Posterior cingulate gyrus (tissue), 11 donors: ENCODE results near the gene SNX9.
"Not testable (repeated sequence)": the region's sequence is repeated elsewhere in the genome, so short reads cannot be mapped to it uniquely, and the experiment has no call there.

Experiments
- DNase-seq, 10 donors: peaks; one replicate each; pipeline versions ENCODE4 v3.0.0 to v3.0.0-alpha.2; 2020 to 2021; ENCODE audit warnings: mixed read lengths in 3 of 10
- intact Hi-C: fragments of 100-400 bp; cut with DNase I; formaldehyde crosslinking; loops from one replicate; pipeline ENCODE4 v1.15.1; 2023

The SNX9 gene

DNA sequence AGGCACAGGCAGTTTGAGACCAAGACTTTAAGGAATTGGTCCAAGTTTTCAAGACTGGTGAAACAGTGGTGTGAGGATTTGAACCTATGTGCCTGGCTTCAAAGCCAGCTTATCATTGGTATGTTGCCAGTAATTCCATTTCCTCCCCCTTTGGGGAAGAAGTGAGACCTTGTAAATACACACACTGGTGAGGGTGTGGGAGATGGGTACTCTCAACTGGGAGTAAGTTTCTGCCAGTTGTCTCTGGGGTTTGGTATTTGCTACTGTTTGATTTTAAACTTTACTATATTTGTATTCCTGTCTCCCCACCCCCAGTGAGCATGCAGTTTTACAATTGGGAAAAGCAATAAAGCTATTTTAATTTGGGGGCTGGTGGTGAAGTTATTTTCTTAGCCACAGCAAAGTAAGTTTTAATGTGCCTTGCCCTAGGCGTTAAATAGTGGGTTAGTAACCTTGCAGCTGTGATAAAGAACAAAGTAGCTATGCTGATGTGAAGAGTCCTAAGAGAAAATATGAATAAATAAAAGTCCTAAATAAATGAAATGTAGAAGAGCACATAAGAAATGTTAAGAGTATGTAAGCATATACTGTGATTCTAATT is 31.0 kb downstream of the SNX9 start:
- intact Hi-C loops = no loop called here

DNA sequence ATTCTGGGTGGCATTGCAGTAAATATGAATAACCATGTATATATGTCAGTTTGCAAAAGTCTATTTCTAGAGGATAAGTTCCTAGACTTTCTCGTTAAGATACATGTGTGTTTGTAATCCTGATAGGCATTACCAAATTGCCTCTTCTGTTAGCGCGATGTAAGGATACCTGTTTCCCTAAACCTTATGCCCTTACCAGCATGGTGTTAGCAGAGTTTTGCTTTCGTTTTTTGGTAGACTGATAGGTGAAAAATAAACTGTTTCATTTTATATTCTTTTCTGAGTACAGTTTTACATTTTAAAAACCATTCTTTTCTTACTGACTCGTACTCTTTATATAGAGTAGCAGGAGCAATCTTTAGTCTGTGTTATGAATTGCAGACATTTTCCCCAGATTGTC is 32.3 kb downstream of the SNX9 start:
- intact Hi-C loops = no loop called here
- no peak for DNase-seq

More for the DNA sequence above, 31.0 kb downstream of the SNX9 start:
- DNase-seq = no peak

GRCh38 chr6:157855804-157856203 is 32.8 kb downstream of the SNX9 start:
- intact Hi-C loops = not testable (repeated sequence)

DNA sequence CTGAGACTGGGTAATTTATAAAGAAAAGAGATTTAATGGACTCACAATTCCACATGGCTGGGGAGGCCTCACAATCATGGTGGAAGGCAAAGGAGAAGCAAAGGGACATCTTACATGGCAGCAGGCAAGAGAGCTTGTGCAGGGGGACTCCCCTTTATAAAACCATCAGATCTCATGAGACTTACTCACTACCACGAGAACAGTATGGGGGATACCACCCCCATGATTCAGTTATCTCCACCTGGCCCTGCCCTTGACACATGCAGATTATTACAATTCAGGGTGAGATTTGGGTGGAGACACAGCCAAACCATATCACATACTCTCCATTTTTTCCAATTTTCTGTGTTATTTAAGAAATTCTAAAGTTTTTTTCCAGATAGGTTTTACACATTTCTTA is 35.6 kb downstream of the SNX9 start:
- intact Hi-C loops, DNase-seq: not testable (repeated sequence)

More at GRCh38 chr6:157855804-157856203, 32.8 kb downstream of the SNX9 start:
- DNase-seq = not testable (repeated sequence)

DNA sequence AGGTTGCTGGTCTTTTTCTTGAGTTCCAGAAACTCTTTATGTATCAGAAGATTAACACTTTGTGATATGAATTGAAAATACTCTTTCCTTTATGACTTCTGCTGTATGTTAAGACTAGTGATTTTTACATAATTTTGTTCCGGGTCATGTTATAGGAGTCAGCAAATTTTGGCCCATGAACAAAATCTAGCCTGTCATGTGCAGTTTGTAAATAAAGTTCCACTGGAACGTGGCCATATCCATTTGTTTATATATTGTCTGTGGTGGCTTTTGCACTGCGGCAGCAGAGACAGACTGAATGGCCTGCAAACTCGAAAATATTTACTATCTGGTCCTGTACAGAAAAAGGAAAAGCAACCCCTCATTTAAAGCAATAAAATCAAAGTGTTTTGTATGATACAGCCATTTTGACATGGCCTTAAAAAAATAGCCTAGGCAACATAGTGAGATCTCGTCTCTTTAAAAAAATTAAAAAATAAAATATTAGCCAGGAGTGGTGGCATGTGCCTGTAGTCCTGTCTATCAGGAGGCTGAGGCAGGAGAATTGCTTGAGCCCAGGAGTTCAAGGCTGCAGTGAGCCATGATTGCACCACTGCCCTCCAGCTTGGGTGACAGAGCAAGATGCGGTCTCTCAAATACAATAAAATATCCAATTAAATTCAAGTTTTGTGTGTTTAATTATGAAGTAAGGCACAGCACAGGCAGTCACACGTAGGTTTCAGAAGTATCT is 36.9 kb downstream of the SNX9 start:
- intact Hi-C loops = no loop called here
- DNase-seq = no peak

DNA sequence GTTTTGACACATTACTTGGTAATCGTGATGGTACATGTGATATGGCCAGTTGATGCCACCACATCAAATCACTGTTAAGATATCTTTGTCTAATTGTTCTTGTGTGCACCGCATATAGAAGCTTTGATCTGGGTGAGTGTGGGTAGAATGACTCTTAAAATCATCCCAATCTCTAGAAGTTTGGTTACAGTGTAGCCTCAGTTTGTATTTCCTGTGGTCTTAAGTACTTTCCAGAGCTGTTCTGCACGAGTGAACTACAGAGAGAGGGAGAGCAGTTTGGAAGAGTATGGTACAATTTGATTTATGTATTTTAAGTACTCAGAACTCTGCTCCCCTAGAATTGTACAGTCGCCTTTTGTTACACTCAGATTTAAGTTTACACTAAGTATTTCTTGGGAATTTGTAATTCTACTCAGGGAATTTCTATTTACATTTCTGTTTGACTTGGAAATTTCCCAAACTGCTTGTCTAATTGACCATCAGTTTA is 37.5 kb downstream of the SNX9 start:
- no peak for DNase-seq
- intact Hi-C loops = no loop called here

GRCh38 chr6:157861184-157861583 is 38.1 kb downstream of the SNX9 start:
- intact Hi-C loops = no loop called here
- no peak for DNase-seq

DNA sequence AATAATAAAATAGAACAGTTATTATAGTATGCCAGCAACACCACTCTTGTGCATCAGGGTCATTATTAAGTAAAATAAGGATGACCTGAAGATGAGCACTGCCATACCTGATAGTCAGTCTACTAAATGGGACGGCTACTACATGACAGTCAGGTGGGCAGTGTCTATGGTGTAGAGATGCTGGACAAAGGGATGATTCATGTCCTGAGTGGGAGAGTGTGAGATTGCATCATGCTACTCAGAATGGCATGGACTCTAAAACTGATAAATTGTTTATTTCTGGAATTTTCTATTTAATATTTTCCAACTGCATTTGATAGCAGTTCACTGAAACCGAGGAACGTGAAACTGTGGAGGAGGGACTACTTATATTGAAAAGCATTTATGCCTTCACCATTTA is 38.8 kb downstream of the SNX9 start:
- DNase-seq = no peak
- intact Hi-C loops = no loop called here

DNA sequence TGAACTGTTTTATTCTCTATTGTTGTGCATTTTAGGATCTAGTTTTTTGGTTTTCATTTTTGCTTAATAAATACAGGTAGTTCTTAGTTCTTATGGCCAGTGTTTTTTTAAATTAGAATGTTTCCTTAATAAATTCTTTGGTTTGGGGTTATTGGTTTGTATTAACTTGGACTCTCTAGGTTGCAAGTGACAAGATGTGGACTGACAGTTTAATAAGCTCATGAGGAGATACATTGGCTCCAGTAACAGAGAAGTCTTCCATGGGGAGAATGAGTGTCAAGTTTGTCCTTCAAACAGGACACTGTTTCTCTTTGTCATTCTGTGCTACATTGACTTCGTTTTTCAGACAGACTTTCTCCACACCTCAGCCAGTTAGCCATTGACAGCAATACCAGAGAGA is 39.7 kb downstream of the SNX9 start:
- no peak for DNase-seq
- intact Hi-C loops = no loop called here

- peak in 1 of 10 donors; percentile 30 for DNase-seq
- intact Hi-C loops = no loop called here
These were observed 41.2 kb downstream of the SNX9 start for GRCh38 chr6:157864185-157864761.

DNA sequence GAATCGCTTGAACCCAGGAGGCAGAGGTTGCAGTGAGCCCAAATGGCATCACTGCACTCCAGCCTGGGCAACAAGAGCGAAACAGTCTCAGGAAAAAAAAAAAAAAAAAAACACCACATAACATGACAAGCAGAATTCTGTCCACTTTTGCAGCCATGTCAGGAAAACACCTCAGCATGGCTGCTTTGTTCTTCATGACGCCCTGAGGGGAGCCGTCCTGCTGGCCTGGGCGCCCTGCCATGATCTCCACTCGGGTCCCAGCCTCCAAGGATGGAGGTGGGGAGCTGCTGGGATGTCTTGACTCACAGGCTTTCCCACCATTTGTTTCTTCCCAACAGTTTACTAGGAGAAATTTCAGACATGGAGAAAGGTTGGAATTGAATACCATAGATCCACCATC is 42.2 kb downstream of the SNX9 start:
- intact Hi-C loops = no loop called here
- DNase-seq = no peak

DNA sequence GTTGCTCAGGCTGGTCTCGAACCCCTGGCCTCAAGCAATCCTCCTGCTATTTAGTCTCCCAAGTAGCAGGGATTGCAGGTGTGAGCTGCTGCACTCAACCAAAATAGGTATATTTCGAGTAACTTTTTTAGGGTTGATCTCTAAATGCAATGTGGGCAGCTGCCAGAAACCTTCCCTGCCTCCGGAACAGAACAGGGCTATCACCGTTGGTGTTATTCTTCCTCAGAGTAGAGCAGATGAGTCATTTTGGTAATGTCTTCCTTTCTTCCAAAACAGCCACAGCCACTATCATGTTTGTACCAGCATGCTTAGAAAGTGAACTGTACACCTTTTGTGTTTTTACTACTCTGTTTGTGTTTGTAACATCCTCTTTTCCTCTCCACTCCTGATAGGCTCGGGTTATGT is 44.1 kb downstream of the SNX9 start:
- peak in 2 of 10 donors; percentile 28 to 69 for DNase-seq
- intact Hi-C loops = no loop called here

GRCh38 chr6:157867981-157868380 is 44.9 kb downstream of the SNX9 start:
- DNase-seq = no peak
- intact Hi-C loops = no loop called here

DNA sequence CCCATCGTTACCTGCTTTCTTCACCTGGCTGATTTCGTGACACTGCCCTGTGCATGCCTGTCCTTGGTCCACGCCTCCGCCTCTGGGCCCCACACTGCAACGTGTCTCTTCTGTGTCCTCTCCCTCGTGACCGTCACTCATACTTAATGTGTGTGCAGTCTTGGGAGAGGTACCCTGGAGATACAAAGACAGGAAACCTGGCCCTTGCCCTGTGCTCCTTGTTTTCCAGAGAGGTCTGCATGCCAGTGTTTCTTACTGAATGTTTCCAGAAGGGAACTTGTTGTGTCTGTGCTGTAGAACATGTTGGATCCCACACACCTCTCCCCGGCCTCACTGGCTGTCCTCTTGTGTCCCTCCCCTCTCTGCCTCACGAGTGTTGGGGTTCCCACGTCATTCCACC is 45.8 kb downstream of the SNX9 start:
- DNase-seq = no peak
- intact Hi-C loops = no loop called here

DNA sequence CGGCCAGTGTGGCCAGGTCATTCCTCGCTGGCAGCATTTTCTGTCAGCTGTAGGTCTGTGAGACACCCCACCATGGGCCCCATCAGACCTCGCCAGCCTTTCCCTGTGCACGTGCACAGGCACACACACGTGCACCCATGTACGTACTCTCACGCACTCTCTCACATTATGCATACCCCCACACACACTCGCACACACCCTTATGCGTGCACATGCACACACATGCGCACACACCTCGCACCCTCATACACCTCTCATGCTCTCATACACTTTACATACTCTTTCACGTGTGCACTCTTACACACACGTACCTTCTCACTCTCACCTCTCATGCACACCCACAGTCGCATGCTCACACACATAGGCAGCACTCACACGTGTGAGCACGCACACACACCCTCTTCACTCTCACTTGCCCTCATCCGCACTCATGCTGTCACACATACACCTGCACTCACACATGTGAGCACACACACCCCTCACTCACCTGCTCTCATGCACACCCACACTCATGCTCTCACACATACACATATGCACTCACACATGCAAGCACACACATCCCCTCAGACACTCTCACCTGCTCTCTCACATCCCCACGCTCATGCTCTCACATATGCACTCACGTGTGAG is 46.7 kb downstream of the SNX9 start:
- no peak for DNase-seq

DNA sequence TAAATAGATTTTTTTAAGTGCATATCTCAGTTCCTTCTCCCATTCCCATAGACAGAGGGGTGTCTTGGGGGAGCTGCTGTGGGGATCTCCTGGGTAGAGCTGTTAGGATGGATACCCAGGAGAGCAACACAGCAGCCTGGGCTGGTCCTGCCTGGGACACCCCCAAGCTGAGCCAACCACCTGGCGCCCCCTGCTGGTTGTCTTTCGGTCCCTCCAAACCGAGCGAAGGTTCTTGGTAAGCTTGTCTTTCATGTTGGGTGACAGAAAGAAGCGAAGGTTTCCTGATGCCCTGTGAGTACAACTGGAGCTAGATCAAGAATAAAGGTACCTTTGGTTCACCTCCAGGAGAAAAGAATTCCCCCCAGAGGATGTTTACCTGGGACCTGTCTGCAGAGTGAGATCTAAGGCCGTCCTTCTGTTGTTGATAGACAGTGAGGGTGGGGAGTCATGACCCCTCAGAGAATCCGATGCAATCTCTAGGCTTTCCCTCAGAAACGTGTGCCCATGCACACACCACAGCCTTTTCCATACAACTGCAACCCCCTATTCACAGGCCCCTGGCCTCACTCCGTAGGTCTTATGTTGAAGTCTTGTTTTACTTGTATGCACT is 50.8 kb downstream of the SNX9 start:
- intact Hi-C loops = loop anchor here (2.0 to 5.0 kb wide), 2 partner anchors 52 to 117 kb away; partner anchors contain the start of gene SNX9
- peak; percentile 56 to 95 (median 79) for DNase-seq

More for the DNA sequence above, 46.7 kb downstream of the SNX9 start:
- intact Hi-C loops = loop anchor here (5.0 kb wide), 1 partner anchor 47 kb away; the partner anchor contains the start of gene SNX9

DNA sequence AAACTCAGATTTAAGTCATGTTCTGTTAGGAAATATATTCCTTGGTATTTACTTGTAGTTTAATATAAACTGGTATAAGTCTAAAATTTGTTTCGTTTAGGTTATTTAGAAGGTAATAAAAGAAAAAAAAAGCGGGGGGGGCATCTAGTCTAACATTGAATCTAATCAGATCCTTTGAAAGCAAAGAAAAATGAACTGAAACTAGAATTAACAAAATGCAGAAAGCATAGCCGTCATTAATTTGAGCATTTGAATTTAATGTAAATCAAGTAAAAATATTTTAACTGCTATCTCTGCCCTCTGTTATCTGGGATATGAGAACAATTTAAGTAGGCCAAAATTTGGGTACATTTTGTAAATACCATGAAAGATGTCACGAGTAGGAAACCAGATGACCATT is 54.1 kb downstream of the SNX9 start:
- no peak for DNase-seq
- intact Hi-C loops = no loop called here

DNA sequence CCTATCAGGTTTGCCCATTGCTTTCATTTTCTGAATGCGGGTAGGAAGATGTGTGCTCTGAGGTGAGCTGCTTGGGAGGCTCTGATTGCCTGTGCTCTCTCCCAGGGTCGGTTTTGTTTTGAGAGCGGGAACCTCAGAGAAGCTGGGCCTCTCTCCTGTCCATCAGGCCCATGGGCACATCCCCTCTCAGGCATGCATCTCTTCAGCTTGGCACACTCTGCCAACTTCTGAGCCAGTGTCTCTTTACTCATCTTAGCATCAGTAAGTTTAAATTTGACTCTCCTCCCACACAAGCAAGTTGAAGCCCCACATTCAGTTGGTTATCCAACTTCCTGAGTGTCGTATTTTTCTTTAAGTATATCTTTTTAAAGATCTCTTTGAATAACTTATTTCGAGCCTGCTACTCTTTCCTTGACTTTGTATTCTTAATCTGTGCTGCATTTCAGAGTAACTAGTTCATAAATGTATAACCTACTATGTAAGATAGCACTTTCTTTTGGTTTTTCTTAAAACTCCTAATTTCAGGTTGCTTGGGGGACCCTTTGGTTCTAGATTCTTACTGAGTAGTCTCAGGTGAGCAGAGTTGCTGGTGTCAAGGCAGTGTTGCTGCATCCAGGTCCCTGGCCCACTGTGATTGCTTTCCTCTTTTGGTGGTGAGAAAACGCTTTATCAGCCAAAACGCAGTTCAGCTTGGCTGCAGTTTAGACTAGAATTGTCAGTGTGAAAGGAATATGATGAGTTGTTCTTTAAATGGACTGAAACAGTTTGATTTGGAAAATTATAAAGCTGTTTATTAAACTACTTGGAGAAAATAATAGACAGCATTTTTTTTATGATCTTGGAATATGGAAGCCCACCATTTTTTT is 54.8 kb downstream of the SNX9 start:
- intact Hi-C loops = no loop called here

GRCh38 chr6:157879034-157879872 is 56.2 kb downstream of the SNX9 start:
- intact Hi-C loops = no loop called here
- no peak for DNase-seq

More for the DNA sequence above, 54.8 kb downstream of the SNX9 start:
- peak in 3 of 10 donors; percentile 42 to 87 (median 78) for DNase-seq
